ENCODE measurements around the gene TSEN2.
A peak's percentile ranks its signal among the peaks of the same experiment; 100 is the strongest.
"Not testable (repeated sequence)": the region's sequence is repeated elsewhere in the genome, so short reads cannot be mapped to it uniquely, and the experiment has no call there.

The TSEN2 gene

GRCh38 chr3:12472796-12473195 lies 11.5 kb upstream of the TSEN2 start:
- DNase-seq, result no peak

GRCh38 chr3:12473511-12473910 lies 10.8 kb upstream of the TSEN2 start:
- no peak for DNase-seq

GRCh38 chr3:12476238-12476897 lies 7.9 kb upstream of the TSEN2 start:
- DNase-seq, result no peak

- DNase-seq, result no peak
These were observed 7.0 kb upstream of the TSEN2 start for GRCh38 chr3:12477256-12477655.

- no peak for DNase-seq
These were observed 6.0 kb upstream of the TSEN2 start for GRCh38 chr3:12478326-12478725.

GRCh38 chr3:12479198-12479597 lies 5.1 kb upstream of the TSEN2 start:
- not testable (repeated sequence) for DNase-seq

GRCh38 chr3:12479919-12480427 lies 4.3 kb upstream of the TSEN2 start:
- DNase-seq, result peak; percentile 28 to 70

GRCh38 chr3:12483410-12483809 lies 870 bp upstream of the TSEN2 start:
- no peak for DNase-seq

GRCh38 chr3:12483872-12484197 lies 445 bp upstream of the TSEN2 start:
- no peak for DNase-seq

- peak; percentile 46 to 59 for DNase-seq
These were observed 675 bp downstream of the TSEN2 start for GRCh38 chr3:12484983-12485327.

GRCh38 chr3:12486001-12486400 lies 1.7 kb downstream of the TSEN2 start:
- peak in 1 of 2 experiments; percentile 15 for DNase-seq

GRCh38 chr3:12486916-12487315 lies 2.6 kb downstream of the TSEN2 start:
- DNase-seq, result no peak

- DNase-seq, result no peak
These were observed 3.1 kb downstream of the TSEN2 start for GRCh38 chr3:12487336-12487735.

- no peak for DNase-seq
These were observed 3.5 kb downstream of the TSEN2 start for GRCh38 chr3:12487786-12488185.

- peak; percentile 20 to 54 for DNase-seq
These were observed 5.1 kb downstream of the TSEN2 start for GRCh38 chr3:12489368-12489767.

GRCh38 chr3:12489832-12490231 lies 5.6 kb downstream of the TSEN2 start:
- peak; percentile 42 to 74 for DNase-seq

GRCh38 chr3:12490547-12490946 lies 6.3 kb downstream of the TSEN2 start:
- DNase-seq, result no peak

- no peak for DNase-seq
These were observed 11.6 kb downstream of the TSEN2 start for GRCh38 chr3:12495749-12496452.

- DNase-seq, result no peak
These were observed 12.1 kb downstream of the TSEN2 start for GRCh38 chr3:12496453-12496761.

GRCh38 chr3:12499474-12499873 lies 15.2 kb downstream of the TSEN2 start:
- no peak for DNase-seq

GRCh38 chr3:12501360-12502020 lies 17.2 kb downstream of the TSEN2 start:
- DNase-seq, result peak in 1 of 2 experiments; percentile 18

GRCh38 chr3:12503126-12503957 lies 19.1 kb downstream of the TSEN2 start:
- no peak for DNase-seq

- DNase-seq, result no peak
These were observed 22.0 kb downstream of the TSEN2 start for GRCh38 chr3:12506201-12506709.

Data from NCI-H524 (cell line).